ENCODE data around the gene MARK4. TPM values are rescaled to one million over a fixed set of nuclear protein-coding genes. Genes with fewer than 3 reads are reported as not detected.
"Not testable (repeated sequence)": the region's sequence is repeated elsewhere in the genome, so short reads cannot be mapped to it uniquely, and the experiment has no call there.

The MARK4 gene
- polyA plus RNA-seq, 3 donors: 38.3 to 41.9 (median 39.6) TPM

DNA sequence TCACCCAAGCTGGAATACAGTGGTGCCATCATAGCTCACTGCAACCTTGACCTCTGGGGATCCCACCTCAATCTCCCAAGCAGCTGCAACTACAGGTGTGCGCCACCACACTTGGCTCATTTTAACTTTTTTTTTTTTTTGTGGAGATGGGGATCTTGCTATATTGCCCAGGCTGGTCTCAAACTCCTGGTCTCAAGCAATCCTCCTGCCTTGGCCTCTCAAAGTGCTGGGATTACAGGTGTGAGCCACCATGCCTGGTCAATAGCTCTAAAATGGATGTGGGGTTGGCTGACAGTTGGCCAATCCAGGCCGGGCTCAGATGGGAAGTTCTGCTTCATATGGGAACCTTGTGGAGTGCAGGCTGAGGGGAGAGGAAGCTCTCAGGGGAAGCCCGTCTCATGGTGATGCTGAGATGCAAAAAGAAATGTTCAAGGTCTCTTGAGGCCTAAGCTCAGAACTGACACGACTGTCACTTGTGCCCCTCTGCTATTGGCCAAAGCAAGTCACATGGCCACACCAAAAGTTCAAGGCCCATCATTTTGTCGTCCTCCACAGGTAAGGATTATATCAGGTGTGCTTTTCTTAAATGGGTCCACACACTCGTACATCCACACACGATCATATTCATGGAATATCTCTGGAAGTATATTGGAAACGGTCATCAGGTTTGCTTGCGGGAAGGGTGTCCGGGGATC is 82.7 kb downstream of the MARK4 start:
- DNase-seq (ENCODE audit: low read depth in 3 of 3, low spot score in 2 of 3): no peak

DNA sequence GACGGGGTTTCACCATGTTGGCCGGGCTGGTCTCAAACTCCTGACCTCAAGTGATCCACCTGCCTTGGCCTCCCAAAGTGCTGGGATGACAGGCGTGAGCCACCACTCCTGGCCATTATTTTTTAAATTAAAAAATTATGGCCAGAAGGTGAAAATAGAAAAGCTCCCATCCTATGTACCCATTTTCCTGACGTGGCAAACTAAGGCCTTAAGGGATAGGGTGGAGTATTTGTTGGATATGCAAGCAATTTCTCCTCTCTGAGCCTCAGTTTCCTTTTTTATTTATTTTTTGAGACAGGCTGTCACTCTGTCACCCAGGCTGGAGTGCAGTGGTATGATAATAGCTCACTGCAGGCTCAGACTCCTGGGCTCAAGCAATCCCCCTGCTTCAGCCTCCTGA is 83.8 kb downstream of the MARK4 start:
- not testable (repeated sequence) for DNase-seq (ENCODE audit: low read depth in 3 of 3, low spot score in 2 of 3)

DNA sequence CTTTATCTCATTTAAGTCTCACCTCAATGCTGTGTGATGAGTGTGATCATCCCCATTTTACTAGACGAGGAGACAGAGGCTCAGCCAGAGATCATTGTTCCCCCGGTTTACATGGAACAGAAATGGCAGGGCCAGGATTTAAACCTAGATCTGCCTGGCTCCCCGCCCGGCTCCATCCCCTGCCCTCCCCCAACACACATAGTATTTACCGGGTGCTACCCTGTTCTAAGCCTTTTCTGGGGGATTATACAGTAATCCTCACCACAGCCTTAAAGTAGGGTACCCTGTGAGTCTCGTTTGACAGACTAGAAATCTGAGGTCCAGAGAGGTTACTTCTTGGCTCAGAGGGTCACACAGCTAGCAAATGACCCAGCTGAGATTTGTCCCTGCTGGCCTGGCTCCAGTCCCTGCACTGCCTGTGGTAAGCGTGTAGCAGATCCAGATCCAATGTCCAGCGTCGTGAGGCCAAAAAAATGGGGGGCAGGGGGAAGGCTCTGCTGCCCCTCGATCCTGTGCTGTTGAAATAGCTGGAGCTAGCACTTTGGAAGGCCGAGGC is 85.7 kb downstream of the MARK4 start:
- no peak for DNase-seq (ENCODE audit: low read depth in 3 of 3, low spot score in 2 of 3)

DNA sequence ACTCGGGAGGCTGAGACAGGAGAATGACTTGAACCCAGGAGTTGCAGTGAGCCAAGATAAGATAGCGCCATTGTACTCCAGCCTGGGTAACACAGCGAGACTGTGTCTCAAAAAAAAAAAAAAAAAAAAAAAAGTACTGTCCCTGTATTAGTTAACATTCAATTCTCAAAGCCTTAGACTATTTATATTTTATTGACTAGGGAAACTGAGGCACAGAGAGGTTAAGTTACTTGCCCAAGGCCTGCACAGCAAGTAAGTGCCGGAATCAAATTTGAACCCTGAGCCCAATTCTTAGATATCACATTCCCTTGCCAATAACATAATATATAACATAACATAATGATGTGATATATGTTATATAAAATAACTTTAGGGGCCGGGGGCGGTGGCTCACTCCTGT is 88.6 kb downstream of the MARK4 start:
- no peak for DNase-seq (ENCODE audit: low read depth in 3 of 3, low spot score in 2 of 3)

DNA sequence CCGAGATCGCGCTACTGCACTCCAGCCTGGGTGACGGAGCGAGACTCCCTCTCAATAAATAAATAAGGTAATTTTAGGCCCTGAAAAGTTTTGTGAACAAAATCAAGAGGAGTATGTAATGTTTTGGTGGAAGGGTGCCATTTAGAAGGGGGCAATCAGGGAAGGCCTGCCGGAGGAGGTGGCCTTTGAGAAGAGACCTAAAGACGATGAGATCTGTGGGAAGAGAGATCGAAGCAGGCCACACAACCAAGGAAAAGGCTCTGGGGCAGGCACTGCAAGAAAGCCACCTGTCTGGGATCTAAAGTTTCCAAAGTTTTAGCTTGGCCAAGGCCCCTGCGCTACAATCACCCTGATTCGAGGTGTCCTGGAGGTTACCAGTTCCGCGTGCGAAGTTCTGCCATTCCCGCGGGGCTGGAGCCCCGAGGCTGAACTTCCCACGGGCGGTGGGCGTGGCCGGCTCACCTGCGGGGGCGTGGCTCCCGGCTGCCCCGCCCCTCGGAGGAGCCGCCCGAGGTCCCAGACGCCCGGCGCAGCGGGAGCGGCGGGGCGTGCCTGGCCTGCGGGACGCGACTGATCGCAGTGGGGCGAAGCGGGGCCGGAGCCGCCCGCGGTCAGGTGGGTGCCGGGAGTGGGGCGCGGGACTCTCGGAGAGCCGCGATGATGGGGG is 89.3 kb downstream of the MARK4 start, which contains the start of gene KLC3:
Gene KLC3, plus strand, starts transcription at position 519 of the 667 bp plus-strand sequence. CDS start 4,792 bp downstream, outside the sequence.
- DNase-seq (ENCODE audit: low read depth in 3 of 3, low spot score in 2 of 3): no peak

DNA sequence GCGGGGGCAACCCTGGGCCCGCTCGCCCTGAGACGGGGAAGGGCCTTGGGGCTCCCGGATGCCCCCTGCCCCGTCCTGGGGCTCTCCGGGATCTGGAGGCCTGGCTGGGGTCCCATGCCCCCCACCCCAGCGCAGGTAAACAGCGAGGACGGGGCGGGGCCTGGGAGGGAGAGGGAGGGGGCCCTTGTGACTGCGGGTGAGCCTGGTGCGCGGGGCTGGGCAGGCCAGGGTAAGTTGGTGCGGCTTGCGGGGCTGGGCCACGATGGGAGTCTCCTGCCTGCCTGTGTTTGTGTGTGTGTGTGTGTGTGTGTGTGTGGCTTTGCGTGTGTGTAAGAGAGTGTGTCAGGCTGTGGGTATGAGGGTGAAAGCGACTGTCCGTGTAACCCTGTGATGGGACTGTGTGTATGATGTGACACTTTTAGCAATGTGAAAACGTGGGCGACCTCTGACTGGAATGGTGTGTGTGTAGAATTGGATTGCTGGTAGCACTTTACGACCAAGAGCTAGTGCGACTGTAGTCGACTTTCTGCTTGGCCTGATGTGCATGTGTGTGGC is 89.9 kb downstream of the MARK4 start:
- DNase-seq (ENCODE audit: low read depth in 3 of 3, low spot score in 2 of 3): no peak

DNA sequence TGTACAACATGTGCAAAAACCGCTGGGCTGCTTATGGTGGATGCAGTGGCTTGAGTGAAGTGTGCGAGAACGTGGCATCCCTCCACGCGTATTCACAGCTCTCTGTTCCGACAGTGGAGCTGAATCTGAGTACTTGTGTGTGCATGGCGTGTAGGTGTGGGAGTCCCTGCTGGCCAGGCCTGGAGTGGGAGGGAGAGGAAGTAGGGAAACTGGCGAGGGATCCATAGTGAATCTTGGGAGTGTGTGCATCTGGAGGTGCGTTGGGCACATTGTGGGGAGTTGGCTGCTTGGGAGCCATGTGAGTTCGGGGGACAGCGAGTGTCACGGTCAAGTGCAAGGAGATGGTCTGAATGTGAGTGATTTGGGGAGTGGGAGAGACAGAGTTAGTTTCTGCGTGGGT is 91.8 kb downstream of the MARK4 start:
- no peak for DNase-seq (ENCODE audit: low read depth in 3 of 3, low spot score in 2 of 3)

DNA sequence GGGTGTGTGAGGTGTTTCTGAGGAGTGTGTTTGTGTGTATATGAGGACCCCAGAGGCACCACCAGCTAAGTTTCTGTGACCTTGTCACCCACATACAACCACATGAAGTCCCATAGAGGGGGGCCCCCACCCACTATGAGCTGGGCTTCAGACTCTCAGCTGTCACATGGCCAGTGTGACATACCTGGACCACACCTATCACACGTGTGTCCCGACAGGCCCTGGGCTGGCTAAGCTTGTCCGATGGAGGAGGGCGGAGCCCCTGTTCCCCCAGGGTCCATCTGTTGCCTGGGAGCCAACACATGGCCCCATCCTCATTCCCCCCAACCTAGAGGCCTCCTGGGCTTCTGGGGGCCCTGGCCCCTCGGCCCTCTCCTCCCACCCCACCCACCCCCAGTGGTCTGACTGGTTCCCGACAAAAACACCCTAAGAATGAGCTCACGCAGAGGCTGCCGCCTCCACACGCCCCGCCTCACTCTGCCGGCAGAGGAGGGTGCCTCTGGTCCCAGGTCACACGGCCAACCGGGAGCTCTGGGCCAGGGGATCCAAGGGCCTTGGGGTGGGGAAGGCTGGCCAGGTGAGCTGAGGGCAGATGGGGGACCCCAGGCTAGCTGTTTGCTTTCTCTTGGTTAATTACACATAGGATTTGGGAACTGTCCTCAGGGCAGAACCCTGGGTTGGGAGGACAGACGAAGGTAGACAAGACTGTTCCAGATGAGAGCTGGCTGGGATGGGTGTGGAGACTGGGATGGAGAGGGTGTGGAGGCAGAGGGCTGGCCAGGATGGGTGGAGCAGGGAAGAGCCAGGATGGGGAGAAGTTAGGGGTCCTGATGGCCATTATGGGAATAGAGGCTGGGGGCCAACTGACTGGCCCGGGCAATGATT is 93.8 kb downstream of the MARK4 start:
- DNase-seq (ENCODE audit: low read depth in 3 of 3, low spot score in 2 of 3): no peak

DNA sequence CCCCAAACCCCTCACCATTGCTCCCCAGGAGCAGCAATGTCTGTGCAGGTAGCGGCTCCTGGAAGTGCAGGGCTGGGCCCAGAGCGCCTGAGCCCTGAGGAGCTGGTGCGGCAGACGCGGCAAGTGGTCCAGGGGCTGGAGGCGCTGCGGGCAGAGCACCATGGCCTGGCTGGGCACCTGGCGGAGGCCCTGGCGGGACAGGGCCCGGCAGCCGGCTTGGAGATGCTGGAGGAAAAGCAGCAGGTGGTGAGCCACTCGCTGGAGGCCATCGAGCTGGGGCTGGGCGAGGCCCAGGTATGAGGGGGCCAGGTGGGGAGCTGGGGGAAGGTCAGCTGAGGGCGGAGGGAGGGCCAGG is 94.4 kb downstream of the MARK4 start:
- DNase-seq (ENCODE audit: low read depth in 3 of 3, low spot score in 2 of 3): no peak

DNA sequence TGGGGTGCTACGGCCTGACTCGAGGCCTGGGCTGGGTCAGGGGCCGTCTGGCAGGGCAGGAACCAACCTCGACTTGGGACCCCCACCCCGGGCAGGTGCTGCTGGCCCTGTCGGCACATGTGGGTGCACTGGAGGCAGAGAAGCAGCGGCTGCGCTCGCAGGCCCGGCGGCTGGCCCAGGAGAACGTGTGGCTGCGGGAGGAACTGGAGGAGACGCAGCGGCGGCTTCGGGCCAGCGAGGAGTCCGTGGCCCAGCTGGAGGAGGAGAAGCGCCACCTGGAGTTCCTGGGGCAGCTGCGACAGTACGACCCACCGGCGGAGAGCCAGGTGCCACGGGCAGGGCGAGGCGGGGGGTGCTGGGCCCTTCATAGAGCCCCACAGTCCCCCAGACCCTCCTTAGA is 95.4 kb downstream of the MARK4 start:
- DNase-seq (ENCODE audit: low read depth in 3 of 3, low spot score in 2 of 3): no peak

DNA sequence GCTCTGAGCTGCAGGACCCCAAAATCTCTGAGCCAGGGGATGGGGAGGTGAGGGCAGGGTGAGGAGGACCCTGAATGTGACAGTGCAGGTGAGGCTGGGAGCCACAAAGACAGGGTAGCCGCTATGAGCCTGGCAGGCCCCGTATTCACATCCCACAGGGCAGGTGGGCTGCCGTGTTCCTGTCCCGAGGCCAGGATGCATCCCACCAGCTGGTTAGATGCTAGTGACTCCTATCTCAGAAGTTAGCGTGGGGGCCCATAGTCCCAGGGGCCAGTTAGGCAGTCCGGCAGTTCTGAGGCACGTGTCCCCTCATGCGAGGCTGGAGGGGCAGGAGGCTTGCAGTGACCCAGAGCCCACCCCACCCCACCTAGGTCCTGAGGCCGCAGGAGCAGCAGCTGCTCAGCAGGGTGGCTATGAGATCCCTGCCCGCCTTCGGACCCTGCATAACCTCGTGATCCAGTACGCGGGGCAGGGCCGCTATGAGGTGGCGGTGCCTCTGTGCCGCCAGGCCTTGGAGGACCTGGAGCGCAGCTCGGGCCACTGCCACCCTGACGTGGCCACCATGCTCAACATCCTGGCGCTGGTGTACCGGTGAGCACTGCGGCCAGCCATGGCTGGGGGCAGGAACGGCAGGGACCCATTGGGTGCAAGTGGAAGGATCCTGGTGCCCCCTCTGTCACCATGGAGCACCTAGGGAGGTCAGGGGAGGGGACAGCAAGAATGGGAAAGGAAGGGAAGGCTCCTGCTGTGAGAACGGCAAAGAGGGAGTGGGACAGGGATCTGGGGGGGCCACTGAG is 96.7 kb downstream of the MARK4 start:
- no peak for DNase-seq (ENCODE audit: low read depth in 3 of 3, low spot score in 2 of 3)

DNA sequence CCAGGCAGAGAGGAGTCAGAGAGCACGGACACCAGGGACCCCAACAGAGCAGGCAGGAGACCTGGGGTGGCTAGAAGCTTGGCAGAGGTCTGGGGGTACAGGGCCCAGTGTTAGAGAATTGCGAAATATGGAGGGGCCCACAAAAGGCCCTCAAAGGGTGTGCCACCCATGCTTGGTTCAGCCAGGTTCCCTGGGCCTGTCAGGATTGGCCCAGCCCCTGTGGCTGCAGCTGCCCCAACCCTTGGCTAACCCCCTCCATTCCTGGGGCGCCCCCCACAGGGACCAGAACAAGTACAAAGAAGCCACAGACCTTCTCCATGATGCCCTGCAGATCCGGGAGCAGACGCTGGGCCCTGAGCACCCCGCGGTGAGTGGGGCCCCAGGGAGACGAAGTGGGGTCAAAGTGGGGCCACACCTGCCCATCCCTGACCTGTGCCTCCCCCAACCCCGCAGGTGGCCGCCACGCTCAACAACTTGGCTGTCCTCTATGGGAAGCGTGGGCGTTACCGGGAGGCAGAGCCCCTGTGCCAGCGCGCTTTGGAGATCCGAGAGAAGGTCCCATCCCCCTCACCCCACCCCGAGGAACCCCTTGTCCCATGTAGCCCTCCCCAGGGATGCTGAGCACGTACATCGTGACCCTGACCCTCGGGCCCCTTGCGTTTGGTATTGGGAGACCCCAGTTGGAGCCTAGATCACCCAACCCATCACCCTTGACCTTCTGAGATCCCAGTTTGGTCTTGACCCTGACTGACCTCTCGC is 97.5 kb downstream of the MARK4 start:
- DNase-seq (ENCODE audit: low read depth in 3 of 3, low spot score in 2 of 3): no peak

DNA sequence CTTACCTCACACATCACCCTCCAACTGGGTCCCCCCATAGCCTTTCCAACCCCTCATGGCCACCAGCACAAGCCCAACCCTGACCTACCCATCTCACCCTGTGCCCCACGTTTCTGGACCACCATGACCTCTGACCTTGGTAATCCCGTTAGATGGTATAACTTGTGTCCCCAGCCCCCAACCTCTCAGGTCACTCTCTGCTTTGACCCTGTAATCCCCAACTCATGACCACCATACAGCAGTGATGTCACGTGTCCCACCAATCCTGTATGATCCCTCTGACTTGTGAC is 98.0 kb downstream of the MARK4 start:
- no peak for DNase-seq (ENCODE audit: low read depth in 3 of 3, low spot score in 2 of 3)

DNA sequence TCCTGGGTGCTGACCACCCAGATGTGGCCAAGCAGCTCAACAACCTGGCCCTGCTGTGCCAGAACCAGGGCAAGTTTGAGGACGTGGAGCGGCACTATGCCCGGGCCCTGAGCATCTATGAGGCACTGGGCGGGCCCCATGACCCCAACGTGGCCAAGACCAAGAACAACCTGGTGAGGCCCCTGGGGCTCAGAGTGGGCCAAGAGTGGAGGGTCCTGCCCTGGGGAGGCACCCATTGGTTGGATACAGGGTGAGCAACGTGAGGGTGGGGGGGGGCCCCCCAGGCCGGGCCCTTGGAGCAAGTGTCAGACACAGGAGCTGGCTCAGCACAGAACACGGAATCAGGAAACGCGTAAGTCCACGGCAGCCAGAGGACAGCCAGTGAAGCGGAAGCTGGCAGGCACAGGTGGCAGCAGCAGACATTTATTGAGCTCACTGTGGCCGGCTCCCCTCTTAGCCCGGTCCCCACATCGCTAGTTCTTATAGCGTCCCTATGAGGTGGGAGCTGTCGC is 98.4 kb downstream of the MARK4 start:
- DNase-seq (ENCODE audit: low read depth in 3 of 3, low spot score in 2 of 3): no peak

DNA sequence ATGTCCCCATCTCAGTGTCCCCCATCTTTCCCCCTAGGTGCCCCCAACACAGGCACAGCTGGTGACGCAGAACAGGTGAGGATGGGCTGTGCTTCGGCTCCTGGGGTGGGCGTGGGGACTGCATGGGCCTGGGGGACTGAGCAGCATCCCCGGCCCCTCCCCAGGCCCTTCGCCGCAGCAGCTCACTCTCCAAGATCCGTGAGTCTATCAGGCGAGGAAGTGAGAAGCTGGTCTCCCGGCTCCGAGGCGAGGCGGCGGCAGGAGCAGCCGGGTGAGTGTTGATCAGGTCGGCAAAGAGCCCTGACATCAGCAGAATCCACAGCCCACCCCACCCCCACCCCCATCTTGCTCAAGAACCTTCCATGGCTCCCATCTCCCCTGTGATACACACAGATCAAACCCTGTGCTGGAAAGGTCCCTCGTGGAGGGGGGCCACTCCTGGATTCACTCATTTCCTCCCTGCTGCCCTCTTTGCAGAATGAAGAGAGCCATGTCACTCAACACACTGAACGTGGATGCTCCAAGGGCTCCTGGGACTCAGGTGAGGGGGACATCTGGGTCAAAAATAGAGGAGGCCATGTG is 99.5 kb downstream of the MARK4 start:
- no peak for DNase-seq (ENCODE audit: low read depth in 3 of 3, low spot score in 2 of 3)

DNA sequence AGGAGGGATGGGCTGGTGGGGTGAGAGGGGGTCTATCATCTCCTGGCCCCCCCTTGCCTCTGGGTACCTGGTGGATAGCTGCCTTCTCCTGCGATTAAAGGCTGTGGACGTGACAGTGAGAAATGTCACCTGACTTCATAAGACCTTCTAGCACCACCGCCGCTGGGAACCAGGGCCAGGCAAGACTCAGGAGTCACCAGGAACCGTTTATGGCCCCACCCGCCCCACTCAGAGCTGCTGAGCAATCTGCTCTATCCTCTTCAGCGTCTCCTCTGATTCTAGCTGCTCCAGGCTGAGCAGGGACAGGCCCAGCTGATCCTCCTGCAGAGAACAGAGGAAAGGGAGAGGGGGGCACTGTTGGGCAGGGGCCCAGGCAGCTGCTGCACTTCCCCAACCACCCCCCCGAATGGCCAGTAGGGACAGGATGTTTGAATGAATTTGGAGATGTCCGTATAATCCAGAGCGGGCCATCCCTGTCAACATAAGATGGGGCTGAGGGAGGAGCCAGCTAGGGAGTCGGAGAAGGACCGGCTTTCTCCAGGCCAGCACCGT is 100.4 kb downstream of the MARK4 start:
- no peak for DNase-seq (ENCODE audit: low read depth in 3 of 3, low spot score in 2 of 3)

DNA sequence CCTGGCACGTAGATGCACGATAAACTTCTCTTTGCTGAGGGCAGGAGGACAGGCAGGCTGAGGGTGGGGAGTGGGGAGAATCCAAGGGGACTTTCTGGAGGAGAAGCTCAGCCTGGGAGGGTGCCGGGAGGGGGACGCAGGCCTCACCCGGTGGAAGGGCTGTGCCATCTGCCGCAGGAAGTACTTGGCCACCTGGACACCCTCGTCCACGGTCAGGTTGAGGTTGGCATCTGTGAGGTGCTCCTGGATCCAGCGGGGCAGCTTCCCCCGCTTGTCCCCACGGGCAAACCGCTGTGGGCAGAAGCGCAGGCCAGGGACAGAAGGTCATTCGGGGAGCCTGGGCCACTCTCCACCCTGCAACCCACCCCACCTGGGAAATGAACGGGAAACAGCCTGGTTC is 101.0 kb downstream of the MARK4 start:
- no peak for DNase-seq (ENCODE audit: low read depth in 3 of 3, low spot score in 2 of 3)

DNA sequence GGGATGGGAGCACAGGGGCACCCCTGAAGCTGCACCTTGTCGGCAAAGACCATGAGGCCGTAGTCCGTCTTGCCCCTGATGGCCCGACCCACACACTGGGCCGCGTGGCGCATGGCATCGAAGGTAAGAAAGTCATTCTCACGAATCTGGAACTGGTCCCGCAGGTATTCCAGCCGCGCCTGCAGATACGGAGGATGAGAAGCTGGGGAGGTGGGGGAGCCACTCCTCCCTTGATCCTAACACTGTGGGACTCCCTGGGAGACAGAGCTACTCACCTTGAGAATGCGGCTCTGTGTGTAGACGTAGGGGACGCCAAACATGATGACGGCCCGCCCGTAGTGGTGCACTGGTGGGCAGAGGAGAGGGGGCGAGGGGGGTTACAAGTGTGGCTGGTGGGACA is 101.4 kb downstream of the MARK4 start:
- no peak for DNase-seq (ENCODE audit: low read depth in 3 of 3, low spot score in 2 of 3)
